ENCODE results near the gene SRSF7.
"Not testable (repeated sequence)": the region's sequence is repeated elsewhere in the genome, so short reads cannot be mapped to it uniquely, and the experiment has no call there.

SRSF7 gene

GRCh38 chr2:38731090-38731489 is 20.1 kb downstream of the SRSF7 start:
- no peak for DNase-seq

GRCh38 chr2:38728694-38729093 is 22.5 kb downstream of the SRSF7 start:
- no peak for DNase-seq

GRCh38 chr2:38727661-38728060 is 23.5 kb downstream of the SRSF7 start:
- DNase-seq, result no peak

DNA sequence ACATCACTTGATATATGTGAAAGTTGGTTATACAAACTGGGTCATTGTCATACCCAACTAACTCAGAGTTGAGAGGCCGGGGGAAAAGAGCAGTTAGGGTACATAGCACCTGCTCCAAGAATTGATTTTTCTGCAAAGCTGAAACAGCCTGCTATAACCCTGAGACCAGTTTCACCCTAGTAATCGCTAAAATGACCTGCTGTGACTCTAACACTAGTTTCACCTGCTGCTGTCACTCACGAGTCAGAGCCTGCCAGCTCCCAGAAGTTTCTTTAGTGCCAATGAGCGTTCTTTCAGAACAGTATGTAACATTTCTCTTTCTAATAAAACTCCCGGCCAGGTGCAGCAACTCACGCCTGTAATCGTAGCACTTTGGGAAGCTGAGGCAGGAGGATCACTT is 28.0 kb downstream of the SRSF7 start:
- no peak for DNase-seq

DNA sequence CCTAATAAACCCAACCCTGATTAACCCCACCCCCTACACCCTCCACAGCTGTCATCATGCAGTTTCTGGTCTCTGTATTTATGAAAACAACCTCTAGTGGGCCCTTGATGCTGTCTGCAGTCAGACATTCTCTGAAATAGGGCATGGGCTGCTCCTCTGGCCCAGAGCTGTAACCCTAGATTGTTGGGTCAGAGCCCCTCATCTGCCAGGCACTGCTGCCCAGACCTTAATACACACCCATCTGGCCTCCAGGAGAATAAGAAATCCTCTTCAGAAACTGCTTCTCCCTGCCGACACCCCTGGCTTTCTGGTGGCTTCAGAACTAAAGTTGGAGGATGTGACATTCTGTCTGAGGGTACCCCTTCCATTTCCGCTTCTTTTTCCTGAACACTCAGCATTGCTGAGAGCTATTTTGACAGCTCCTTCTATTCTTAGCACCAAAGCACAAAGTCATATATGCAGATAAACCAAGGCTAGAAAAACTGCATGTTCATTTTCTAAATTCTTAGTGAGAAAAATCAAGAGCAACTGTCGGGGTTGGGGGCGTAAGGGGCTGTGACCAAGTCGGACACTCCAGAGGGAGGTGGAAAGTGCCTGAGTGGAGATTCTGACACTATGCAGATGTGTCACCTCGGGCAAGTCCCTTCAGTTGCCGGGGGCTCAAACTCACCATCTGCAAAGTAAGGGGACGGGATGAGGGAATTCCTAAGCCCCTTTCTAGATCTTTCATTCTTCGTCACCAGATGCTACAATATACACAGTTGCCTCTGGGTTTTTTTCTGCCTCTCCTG is 28.7 kb downstream of the SRSF7 start:
- no peak for DNase-seq

- DNase-seq, result no peak
These were observed 30.4 kb downstream of the SRSF7 start for GRCh38 chr2:38720613-38721241.

- no peak for DNase-seq
These were observed 31.5 kb downstream of the SRSF7 start for GRCh38 chr2:38719706-38720105.

DNA sequence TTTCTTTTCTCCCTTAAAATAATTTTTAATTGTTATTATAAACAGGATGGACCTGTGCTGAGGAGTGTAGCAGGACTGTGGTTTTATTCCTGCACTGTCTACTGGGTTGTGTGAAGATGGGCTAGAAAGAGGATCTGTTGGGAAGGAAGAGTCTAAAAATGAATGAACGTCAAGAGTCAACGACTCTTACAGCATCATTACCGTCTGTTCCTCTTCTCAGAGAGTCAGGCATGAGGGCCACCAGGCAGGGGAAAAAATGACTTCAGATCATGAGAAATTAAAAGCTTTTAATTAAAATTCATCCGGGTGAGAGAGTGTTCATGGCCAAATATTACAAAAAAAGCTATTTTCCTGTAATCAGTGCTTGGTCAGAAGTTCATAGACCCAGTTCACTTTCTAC is 32.6 kb downstream of the SRSF7 start:
- no peak for DNase-seq

DNA sequence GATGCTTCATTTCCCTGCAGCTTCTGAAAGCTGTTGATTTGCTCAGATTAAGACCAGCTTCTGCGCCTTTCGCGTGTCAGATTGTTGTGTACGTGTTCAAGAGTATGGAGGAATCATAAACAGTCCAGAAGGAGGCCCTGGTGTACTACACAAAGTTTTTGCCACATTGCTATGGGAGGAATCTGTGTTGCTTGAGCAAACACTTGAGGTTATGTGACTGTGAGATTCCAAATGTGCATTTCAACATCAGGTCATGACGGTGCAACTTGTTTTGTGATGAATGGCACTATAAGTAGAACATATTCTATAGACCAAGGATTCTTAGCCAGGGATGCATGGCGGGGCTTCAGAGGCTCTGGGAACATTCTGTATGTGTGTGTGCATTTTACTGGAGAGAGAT is 35.0 kb downstream of the SRSF7 start:
- DNase-seq, result no peak

DNA sequence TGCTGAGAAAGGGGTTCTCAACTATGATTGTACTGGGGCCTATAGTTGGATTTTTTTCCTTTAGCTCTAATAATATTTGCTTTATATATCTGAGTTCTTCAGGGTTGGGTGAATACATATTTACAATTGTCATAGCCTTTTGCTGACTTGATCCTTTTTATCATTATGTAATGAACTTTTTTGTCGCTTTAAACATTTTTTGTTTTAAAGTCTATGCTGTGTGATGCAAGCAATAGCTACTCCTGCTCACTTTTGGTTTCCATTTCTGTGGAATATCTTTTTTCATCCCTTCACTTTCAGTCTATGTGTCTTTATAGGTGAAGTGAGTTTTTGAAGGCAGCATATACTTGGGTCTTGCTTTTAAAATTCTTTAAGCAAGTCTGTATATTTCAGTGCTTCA is 36.2 kb downstream of the SRSF7 start:
- not testable (repeated sequence) for DNase-seq

DNA sequence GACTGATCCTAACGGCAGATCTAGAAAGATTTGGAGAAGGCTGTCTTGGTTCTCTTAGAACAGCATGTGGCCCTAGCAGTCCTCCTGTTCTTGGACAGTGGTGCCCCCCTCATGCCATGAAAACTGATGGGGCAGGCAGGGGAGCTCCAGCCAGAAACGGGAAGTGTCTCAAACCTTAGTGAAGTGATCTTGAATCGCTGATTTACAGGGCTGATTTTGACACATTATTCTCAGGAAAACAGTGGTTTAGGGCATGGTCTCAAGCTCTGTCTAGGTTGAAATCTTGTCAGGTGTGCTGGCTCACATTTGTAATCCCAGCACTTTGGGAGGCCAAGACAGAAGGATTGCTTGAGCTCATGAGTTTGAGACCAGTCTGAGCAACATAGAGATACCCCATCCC is 37.8 kb downstream of the SRSF7 start:
- no peak for DNase-seq

- DNase-seq, result no peak
These were observed 38.3 kb downstream of the SRSF7 start for GRCh38 chr2:38712871-38713270.

GRCh38 chr2:38712413-38712812 is 38.7 kb downstream of the SRSF7 start:
- no peak for DNase-seq

DNA sequence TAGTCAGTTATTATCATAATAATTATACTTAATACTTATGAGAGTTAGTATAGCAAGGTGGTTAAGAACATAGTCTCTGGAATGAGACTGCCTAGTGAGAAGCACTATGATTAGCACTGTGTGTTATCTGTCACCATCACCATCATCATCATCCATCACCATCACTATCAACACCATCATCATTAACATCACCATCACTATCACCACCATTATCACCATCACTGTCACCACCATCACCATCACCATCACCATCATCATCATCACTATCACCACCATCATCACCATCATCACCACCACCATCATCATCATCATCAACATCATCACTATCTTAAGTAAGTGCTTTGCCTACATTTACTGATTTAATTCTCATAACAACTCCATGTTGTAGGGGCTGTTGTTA is 39.6 kb downstream of the SRSF7 start:
- no peak for DNase-seq

GRCh38 chr2:38709567-38710194 is 41.5 kb downstream of the SRSF7 start:
- DNase-seq, result peak in 2 of 3 experiments; percentile 17 to 49

DNA sequence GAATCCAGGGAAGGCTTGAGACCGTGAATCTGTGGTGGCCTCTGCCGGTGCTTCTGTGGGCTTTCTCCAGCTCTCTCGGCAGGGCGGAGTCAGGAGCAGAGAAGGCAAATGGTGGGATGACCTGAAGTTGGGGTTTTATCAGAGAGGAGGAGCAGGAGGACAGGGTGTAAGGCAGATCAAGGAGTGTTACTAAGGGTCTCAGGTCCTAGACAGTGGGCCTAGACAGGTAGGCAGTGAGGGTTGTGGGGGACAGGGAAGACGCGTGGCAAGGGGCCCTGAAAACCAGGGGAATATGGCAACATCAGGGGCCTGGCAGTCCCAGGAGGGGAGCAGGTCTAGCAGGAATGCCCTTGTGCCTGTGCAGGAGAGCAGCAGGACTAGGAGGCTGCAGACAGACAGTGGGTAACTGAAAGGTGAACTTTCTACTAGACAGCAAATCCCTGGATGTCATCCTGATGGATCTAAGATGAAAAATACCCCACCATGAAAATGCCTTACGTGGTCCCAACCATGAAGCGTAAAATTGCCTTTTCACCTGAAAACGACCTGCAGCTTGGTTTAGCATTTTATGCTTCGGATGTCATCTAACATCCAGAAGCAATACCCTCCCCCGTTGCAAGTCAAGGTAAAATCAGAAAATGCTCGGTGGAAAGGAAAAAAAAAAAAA is 42.1 kb downstream of the SRSF7 start:
- DNase-seq, result no peak

GRCh38 chr2:38708491-38708890 is 42.7 kb downstream of the SRSF7 start:
- DNase-seq, result not testable (repeated sequence)

GRCh38 chr2:38706846-38707345 is 44.3 kb downstream of the SRSF7 start:
- DNase-seq, result no peak

- no peak for DNase-seq
These were observed 46.5 kb downstream of the SRSF7 start for GRCh38 chr2:38704664-38705063.

DNA sequence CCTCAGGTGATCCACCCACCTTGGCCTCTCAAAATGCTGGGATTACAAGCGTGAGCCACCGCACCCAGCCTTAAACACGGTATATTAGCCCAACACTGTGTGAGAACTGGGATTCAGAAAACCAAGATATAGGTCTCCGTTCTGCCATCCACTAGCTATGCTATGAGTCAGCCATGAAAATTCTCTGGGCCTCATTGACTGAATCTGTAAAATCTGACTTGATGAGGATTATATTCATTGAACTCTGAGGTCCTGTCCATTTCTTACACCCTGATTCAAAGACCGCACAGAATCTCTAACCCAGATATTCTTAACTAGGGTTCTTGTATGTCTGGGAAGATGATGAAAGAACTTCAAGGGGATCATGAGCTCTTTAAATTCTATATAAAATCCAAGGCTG is 47.8 kb downstream of the SRSF7 start:
- not testable (repeated sequence) for DNase-seq

- DNase-seq, result no peak
These were observed 48.7 kb downstream of the SRSF7 start for GRCh38 chr2:38702413-38702812.

- no peak for DNase-seq
These were observed 49.6 kb downstream of the SRSF7 start for GRCh38 chr2:38701542-38701941.

- DNase-seq, result no peak
These were observed 50.2 kb downstream of the SRSF7 start for GRCh38 chr2:38700881-38701458.
